Parietal lobe (tissue), 1 donor: ENCODE measurements around the gene NDUFA7. TPM values are rescaled to one million over a fixed set of nuclear protein-coding genes. Genes with fewer than 3 reads are reported as not detected.

ENCODE experiments used
- total RNA-seq: library from RNA; depleted of rRNA; stranded (reverse); fragments of >200 nt; gene quantifications from one replicate; pipeline ENCODE4 v1.2.3, GENCODE V29; 2014

The NDUFA7 gene
- total RNA-seq = 5.9 TPM

GRCh38 chr19:8321067-8321985, at the start of gene NDUFA7, which contains the start of gene RPS28:
Gene NDUFA7 (minus strand): TSS chr19:8321375. CDS start chr19:8321358, 17 bp downstream.
Gene RPS28 (plus strand): TSS chr19:8321496. CDS start chr19:8321531, 35 bp downstream.

GRCh38 chr19:8363803-8364771, 42.9 kb upstream of the NDUFA7 start, which contains the start of gene ANGPTL4:
Gene ANGPTL4 (plus strand): TSS chr19:8364155. CDS start chr19:8364322, 167 bp downstream.

GRCh38 chr19:8342684-8343482, 21.7 kb upstream of the NDUFA7 start, which contains the start of gene KANK3:
Gene KANK3 (minus strand): TSS chr19:8343262. CDS start chr19:8337828, 5,434 bp downstream.

DNA sequence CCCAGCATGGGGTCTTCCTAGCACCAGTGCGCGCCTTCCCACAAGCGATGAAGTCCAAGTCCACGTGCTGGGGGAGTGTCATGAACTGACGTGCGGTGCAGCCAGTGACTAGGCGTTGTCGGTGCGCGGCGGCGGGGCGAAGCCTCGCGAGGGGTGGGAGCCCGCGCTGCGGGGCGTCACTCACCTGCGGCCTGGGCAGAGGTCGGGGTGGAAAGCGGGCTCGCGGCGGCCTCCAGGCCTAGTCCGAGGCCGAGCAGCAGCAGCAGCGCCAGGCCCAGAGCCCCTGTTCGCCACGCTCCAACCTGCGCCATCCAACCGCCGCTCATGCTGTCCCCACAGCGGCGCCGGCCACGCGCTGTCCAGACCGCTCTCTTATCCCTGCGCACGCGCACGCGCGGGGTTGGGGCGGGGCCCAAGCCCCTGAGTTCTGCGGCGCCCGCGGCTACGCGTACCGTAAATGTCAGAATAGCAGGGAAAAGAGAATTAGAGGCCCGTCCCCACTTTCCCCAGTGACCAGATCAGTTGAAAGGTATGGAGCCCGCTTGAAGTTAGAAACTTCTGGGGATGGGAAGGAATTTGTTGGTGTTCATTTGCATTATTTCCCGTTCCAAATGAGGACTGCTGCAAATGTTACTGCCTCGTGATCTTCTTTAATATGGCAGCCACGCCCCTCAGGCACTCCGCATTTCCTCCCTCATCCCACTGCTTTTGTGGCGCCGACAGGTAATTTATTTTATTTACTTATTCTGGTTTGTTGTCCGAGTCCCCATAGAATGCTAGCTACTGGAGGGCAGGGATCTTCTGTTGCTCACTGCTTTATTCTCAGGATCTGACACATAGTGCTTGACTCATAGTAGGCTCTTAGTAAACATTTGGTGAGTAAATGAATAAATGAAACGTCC, 13.0 kb downstream of the NDUFA7 start, which contains the start of gene CD320:
CD320 (minus strand) TSS at position 394 of the 902 bp plus-strand sequence; CDS start at position 326, 68 bp downstream.

Other genes starting within 250 kb of the NDUFA7 start
- gene FBN3, start 171.8 kb downstream of the NDUFA7 start, total RNA-seq = 75.1 TPM
- gene CERS4, start 112.0 kb downstream of the NDUFA7 start, total RNA-seq = 66.0 TPM
- 16.9 TPM for gene CD320, start 13.0 kb downstream of the NDUFA7 start, total RNA-seq
- gene RPS28, start 121 bp upstream of the NDUFA7 start, total RNA-seq = 189 TPM
- gene KANK3, start 21.9 kb upstream of the NDUFA7 start, total RNA-seq = 3.8 TPM
- gene ANGPTL4, start 42.8 kb upstream of the NDUFA7 start, total RNA-seq = 0.63 TPM
- 170 TPM for gene RAB11B, start 69.0 kb upstream of the NDUFA7 start, total RNA-seq
- 37.9 TPM for gene MARCHF2, start 91.9 kb upstream of the NDUFA7 start, total RNA-seq
- gene HNRNPM, start 123.6 kb upstream of the NDUFA7 start, total RNA-seq = 121 TPM
- not detected for gene PRAM1, start 181.3 kb upstream of the NDUFA7 start, total RNA-seq
- 6.6 TPM for gene ZNF414, start 192.8 kb upstream of the NDUFA7 start, total RNA-seq